Esophagus muscularis mucosa (tissue), 4 donors: Measurements from ENCODE around the gene TMEM132C.

Experiments
- CTCF ChIP-seq, 3 experiments: fragments of 200-600 bp in 2 of 3; fragments of 450-650 bp in 1 of 3; sonication (generic) in 2 of 3; IDR thresholded peaks; one replicate each; pipeline ENCODE4 v1.5.1; 2017 to 2019; ENCODE audit warnings: antibody characterized with exemption in 3 of 3, mild to moderate bottlenecking in 2 of 3, moderate library complexity in 1 of 3
- EP300 ChIP-seq: sonication (generic); formaldehyde crosslinking; IDR thresholded peaks from one replicate; pipeline ENCODE4 v1.6.1; 2017; ENCODE audit warnings: antibody characterized with exemption
- POLR2A ChIP-seq: fragments of 450-650 bp; IDR thresholded peaks from one replicate; pipeline ENCODE4 v1.6.1; 2017; ENCODE audit warnings: antibody characterized with exemption, moderate library complexity, mild to moderate bottlenecking, low read depth
- POLR2AphosphoS5 ChIP-seq, 2 donors: sonication (generic); formaldehyde crosslinking; IDR thresholded peaks; one replicate each; pipeline ENCODE4 v1.6.1; 2017; ENCODE audit warnings: antibody characterized with exemption in 2 of 2

- TF ChIP-seq POLR2A (no peak), CTCF (IDR thresholded peaks at IDR 0.05) (no peak), POLR2AphosphoS5 (IDR thresholded peaks at IDR 0.05) (no peak), EP300 (no peak)
Observed at GRCh38 chr12:128423205-128423604, 156.2 kb downstream of the TMEM132C start.
